HG02678 (cell line): ENCODE results near the gene B3GALT5.

Experiments used
- ATAC-seq: cut with Tn5 transposase; IDR thresholded peaks from one replicate; pipeline ENCODE4 v1.9.1; 2021; ENCODE audit warnings: mild to moderate bottlenecking, moderate library complexity; ENCODE audit not compliant: unreplicated experiment

The B3GALT5 gene

GRCh38 chr21:39602793-39603192 lies 9.9 kb upstream of the B3GALT5 start:
- ATAC-seq, result no peak

- ATAC-seq, result no peak
These were observed 7.8 kb upstream of the B3GALT5 start for GRCh38 chr21:39604951-39605350.

GRCh38 chr21:39610703-39611102 lies 2.0 kb upstream of the B3GALT5 start:
- no peak for ATAC-seq

GRCh38 chr21:39611551-39612190 lies 1.1 kb upstream of the B3GALT5 start:
- ATAC-seq, result no peak

- ATAC-seq, result no peak
These were observed 548 bp downstream of the B3GALT5 start for GRCh38 chr21:39613041-39613934.

GRCh38 chr21:39616211-39616772 lies 3.6 kb downstream of the B3GALT5 start:
- ATAC-seq, result no peak

- ATAC-seq, result no peak
These were observed 8.1 kb downstream of the B3GALT5 start for GRCh38 chr21:39620856-39621255.

- ATAC-seq, result no peak
These were observed 12.6 kb downstream of the B3GALT5 start for GRCh38 chr21:39625211-39625895.

GRCh38 chr21:39628385-39628784 lies 15.6 kb downstream of the B3GALT5 start:
- no peak for ATAC-seq

GRCh38 chr21:39630191-39630591 lies 17.5 kb downstream of the B3GALT5 start:
- ATAC-seq, result no peak

GRCh38 chr21:39630827-39631226 lies 18.1 kb downstream of the B3GALT5 start:
- ATAC-seq, result no peak

GRCh38 chr21:39631842-39632562 lies 19.3 kb downstream of the B3GALT5 start:
- no peak for ATAC-seq

- ATAC-seq, result no peak
These were observed 20.2 kb downstream of the B3GALT5 start for GRCh38 chr21:39632796-39633442.

- no peak for ATAC-seq
These were observed 21.0 kb downstream of the B3GALT5 start for GRCh38 chr21:39633770-39634181.

- no peak for ATAC-seq
These were observed 21.8 kb downstream of the B3GALT5 start for GRCh38 chr21:39634507-39634906.

GRCh38 chr21:39637197-39637970 lies 24.6 kb downstream of the B3GALT5 start:
- ATAC-seq, result no peak

GRCh38 chr21:39637971-39638240 lies 25.2 kb downstream of the B3GALT5 start:
- no peak for ATAC-seq

- ATAC-seq, result no peak
These were observed 25.5 kb downstream of the B3GALT5 start for GRCh38 chr21:39638281-39638680.

GRCh38 chr21:39640754-39641153 lies 28.0 kb downstream of the B3GALT5 start:
- ATAC-seq, result no peak
